22Rv1 (cell line): Measurements from ENCODE around the gene MYL11.
"Not testable (repeated sequence)": the region's sequence is repeated elsewhere in the genome, so short reads cannot be mapped to it uniquely, and the experiment has no call there.

Experiments used
- CTCF ChIP-seq: fragments of 450-650 bp; IDR thresholded peaks from 2 replicates; pipeline ENCODE4 v1.5.1; 2017; ENCODE audit warnings: mild to moderate bottlenecking
- ZFX ChIP-seq: fragments of 450-650 bp; IDR thresholded peaks from 2 replicates; pipeline ENCODE4 v1.6.1; 2017; ENCODE audit warnings: antibody characterized with exemption, borderline replicate concordance

DNA sequence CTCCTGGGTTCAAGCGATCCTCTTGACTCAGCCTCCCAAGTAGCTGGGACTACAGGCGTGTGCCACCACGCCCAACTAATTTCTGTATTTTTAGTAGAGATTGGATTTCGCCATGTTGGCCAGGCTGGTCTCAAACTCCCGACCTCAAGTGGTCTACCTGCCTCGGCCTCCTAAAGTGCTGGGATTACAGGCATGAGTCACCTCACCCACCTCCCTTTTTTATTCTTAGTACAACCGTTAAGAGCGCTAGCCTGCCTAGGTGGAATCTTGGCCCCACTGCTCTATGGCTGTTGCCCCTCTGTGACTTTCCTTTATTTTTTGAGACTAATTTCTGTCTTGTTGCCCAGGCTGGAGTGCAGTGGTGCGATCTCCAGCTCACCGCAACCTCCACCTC, 36.6 kb upstream of the MYL11 start:
- not testable (repeated sequence) for TF ChIP-seq CTCF, ZFX
